ENCODE results near the gene AGA.

DNA sequence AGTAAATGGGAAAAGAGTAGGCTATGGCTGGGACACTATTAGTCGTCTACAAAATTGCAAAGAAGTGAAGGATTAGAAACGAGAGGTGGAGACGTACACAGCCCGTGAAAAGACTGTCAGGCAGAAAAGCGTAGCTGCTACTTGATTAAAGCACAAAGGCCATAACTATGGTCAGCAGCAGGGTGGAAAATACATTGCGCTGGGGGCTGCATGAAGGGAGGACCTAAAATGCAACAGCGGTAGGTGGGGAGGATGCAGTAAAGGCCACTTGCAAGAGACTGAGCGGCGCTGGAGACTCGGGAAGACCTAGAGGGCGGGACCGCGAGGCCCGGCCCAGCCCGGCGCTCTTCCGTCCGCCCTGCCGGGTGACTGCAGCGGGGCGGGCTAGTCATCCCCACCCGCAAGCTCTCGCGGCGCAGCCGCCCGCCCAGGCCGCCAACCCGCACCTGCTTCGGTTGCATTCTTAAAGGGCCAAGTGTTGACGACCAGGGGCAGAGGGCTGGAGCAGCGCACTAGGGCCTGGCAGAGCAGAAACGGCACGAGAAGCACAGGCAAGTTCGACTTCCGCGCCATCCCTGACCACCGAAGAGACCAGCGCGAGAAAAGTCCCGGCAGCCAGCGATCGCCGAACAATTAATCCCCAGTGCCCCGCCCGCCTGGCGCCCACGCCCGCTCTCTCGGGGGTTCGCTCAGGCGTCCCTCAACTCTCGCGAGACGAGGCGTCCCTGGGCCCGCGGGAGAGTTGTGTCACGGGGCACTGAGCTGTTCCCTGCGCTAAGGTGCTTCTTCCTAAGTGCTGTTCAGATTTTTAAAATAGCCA lies at the start of gene AGA:
- no peak for TF ChIP-seq RBAK (CRISPR knock-in tag; IDR thresholded peaks at IDR 0.05)
- TF ChIP-seq NBN (conservative IDR thresholded peaks at IDR 0.05), result no peak
- TF ChIP-seq, protein P1, sequence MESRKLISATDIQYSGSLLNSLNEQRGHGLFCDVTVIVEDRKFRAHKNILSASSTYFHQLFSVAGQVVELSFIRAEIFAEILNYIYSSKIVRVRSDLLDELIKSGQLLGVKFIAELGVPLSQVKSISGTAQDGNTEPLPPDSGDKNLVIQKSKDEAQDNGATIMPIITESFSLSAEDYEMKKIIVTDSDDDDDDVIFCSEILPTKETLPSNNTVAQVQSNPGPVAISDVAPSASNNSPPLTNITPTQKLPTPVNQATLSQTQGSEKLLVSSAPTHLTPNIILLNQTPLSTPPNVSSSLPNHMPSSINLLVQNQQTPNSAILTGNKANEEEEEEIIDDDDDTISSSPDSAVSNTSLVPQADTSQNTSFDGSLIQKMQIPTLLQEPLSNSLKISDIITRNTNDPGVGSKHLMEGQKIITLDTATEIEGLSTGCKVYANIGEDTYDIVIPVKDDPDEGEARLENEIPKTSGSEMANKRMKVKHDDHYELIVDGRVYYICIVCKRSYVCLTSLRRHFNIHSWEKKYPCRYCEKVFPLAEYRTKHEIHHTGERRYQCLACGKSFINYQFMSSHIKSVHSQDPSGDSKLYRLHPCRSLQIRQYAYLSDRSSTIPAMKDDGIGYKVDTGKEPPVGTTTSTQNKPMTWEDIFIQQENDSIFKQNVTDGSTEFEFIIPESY (CRISPR knock-in tag; IDR thresholded peaks at IDR 0.05), result no peak
- TF ChIP-seq, protein P2, sequence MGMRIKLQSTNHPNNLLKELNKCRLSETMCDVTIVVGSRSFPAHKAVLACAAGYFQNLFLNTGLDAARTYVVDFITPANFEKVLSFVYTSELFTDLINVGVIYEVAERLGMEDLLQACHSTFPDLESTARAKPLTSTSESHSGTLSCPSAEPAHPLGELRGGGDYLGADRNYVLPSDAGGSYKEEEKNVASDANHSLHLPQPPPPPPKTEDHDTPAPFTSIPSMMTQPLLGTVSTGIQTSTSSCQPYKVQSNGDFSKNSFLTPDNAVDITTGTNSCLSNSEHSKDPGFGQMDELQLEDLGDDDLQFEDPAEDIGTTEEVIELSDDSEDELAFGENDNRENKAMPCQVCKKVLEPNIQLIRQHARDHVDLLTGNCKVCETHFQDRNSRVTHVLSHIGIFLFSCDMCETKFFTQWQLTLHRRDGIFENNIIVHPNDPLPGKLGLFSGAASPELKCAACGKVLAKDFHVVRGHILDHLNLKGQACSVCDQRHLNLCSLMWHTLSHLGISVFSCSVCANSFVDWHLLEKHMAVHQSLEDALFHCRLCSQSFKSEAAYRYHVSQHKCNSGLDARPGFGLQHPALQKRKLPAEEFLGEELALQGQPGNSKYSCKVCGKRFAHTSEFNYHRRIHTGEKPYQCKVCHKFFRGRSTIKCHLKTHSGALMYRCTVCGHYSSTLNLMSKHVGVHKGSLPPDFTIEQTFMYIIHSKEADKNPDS (CRISPR knock-in tag; IDR thresholded peaks at IDR 0.05), result no peak
- TF ChIP-seq, protein P3, sequence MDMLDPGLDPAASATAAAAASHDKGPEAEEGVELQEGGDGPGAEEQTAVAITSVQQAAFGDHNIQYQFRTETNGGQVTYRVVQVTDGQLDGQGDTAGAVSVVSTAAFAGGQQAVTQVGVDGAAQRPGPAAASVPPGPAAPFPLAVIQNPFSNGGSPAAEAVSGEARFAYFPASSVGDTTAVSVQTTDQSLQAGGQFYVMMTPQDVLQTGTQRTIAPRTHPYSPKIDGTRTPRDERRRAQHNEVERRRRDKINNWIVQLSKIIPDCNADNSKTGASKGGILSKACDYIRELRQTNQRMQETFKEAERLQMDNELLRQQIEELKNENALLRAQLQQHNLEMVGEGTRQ (IDR thresholded peaks at IDR 0.05; ENCODE audit: low read depth, low read length), result no peak
- TF ChIP-seq, protein P3 (CRISPR knock-in tag; IDR thresholded peaks at IDR 0.05; ENCODE audit: borderline replicate concordance), result no peak
- TF ChIP-seq, protein P4, sequence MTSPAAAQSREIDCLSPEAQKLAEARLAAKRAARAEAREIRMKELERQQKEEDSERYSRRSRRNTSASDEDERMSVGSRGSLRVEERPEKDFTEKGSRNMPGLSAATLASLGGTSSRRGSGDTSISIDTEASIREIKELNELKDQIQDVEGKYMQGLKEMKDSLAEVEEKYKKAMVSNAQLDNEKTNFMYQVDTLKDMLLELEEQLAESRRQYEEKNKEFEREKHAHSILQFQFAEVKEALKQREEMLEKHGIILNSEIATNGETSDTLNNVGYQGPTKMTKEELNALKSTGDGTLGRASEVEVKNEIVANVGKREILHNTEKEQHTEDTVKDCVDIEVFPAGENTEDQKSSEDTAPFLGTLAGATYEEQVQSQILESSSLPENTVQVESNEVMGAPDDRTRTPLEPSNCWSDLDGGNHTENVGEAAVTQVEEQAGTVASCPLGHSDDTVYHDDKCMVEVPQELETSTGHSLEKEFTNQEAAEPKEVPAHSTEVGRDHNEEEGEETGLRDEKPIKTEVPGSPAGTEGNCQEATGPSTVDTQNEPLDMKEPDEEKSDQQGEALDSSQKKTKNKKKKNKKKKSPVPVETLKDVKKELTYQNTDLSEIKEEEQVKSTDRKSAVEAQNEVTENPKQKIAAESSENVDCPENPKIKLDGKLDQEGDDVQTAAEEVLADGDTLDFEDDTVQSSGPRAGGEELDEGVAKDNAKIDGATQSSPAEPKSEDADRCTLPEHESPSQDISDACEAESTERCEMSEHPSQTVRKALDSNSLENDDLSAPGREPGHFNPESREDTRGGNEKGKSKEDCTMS (CRISPR knock-in tag; conservative IDR thresholded peaks at IDR 0.05), result no peak

Data from HepG2 (cell line).